ENCODE data around the gene CMAS.
A peak's percentile ranks its signal among the peaks of the same experiment; 100 is the strongest.
"Not testable (repeated sequence)": the region's sequence is repeated elsewhere in the genome, so short reads cannot be mapped to it uniquely, and the experiment has no call there.

Gene CMAS

DNA sequence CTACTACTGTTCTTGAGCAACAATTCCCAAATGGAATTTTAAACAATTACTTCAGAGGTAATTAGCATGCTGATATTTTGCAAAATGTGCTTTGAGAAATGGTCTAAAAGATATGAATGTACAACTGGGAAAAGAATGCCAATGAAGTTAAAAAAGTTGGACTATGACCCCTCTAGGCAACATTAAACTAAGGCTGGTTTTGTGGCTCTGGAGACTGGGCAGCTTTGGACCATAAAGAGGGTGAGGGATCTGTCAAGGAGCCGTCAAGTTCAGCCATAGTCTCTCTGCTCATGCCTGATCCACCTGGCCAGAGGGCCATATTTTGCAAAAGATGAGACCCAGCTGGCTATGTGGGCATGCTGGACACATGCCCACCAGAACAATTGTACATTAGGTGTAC, 38.8 kb downstream of the CMAS start:
- H3K36me3 ChIP-seq (ENCODE audit: insufficient read depth, insufficient read length, low read length) = no peaks in the 10 kb centered on the region
- DNase-seq (ENCODE audit: low read depth, low spot score) = no peak
- H3K4me1 ChIP-seq (ENCODE audit: insufficient read depth, insufficient read length) = no peaks in the 10 kb centered on the region
- H3K27me3 ChIP-seq (ENCODE audit: insufficient read depth, insufficient read length) = no peaks in the 10 kb centered on the region
- no peak overlapping the region for H3K4me3 ChIP-seq (ENCODE audit: insufficient read length, low read depth)
- H3K9ac ChIP-seq (ENCODE audit: insufficient read length, low read depth) = no peak overlapping the region
- no peaks in the 10 kb centered on the region for H3K9me3 ChIP-seq (ENCODE audit: insufficient read depth, low read length)
- no peak for TF ChIP-seq SUZ12 (IDR thresholded peaks at IDR 0.05; ENCODE audit: extremely low read depth, insufficient read depth, insufficient read length)
- TF ChIP-seq YY1 (IDR thresholded peaks at IDR 0.05; ENCODE audit: insufficient read depth, insufficient read length) = no peak
- no peak for TF ChIP-seq ZNF274 (IDR thresholded peaks at IDR 0.05; ENCODE audit: low read depth, low read length)

DNA sequence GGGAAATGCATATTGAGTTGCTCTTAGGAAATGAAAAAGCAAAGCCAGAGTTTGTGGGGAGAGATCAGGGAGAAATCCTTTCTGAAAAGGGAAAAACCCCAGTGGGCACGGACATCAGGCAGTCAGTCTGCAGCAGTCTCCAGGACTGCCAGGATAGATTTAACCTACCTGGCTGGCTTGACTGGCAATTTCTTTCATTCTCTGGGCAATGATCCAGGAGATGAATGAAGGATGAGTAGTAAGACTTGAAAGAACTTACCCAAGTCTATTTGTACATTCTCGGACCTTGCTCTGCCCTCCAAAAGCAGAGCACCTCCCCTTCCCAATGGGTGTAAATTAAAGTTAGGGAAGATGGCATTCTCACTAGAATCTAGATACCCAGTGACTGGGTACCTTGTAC, 42.9 kb downstream of the CMAS start:
- TF ChIP-seq SUZ12 (IDR thresholded peaks at IDR 0.05; ENCODE audit: extremely low read depth, insufficient read depth, insufficient read length) (no peak), YY1 (IDR thresholded peaks at IDR 0.05; ENCODE audit: insufficient read depth, insufficient read length) (no peak), ZNF274 (IDR thresholded peaks at IDR 0.05; ENCODE audit: low read depth, low read length) (no peak)
- Histone ChIP-seq H3K9ac (ENCODE audit: insufficient read length, low read depth) (no peak overlapping the region), H3K27me3 (ENCODE audit: insufficient read depth, insufficient read length) (no peaks in the 10 kb centered on the region), H3K4me1 (ENCODE audit: insufficient read depth, insufficient read length) (no peaks in the 10 kb centered on the region), H3K4me3 (ENCODE audit: insufficient read length, low read depth) (no peak overlapping the region), H3K36me3 (ENCODE audit: insufficient read depth, insufficient read length, low read length) (no peaks in the 10 kb centered on the region), H3K9me3 (ENCODE audit: insufficient read depth, low read length) (no peaks in the 10 kb centered on the region)
- DNase-seq (ENCODE audit: low read depth, low spot score) = no peak

GRCh38 chr12:22089486-22089885, 43.5 kb downstream of the CMAS start:
- Histone ChIP-seq H3K4me1 (ENCODE audit: insufficient read depth, insufficient read length) (no peaks in the 10 kb centered on the region), H3K27me3 (ENCODE audit: insufficient read depth, insufficient read length) (no peaks in the 10 kb centered on the region), H3K36me3 (ENCODE audit: insufficient read depth, insufficient read length, low read length) (no peaks in the 10 kb centered on the region), H3K9ac (ENCODE audit: insufficient read length, low read depth) (no peak overlapping the region), H3K4me3 (ENCODE audit: insufficient read length, low read depth) (no peak overlapping the region), H3K9me3 (ENCODE audit: insufficient read depth, low read length) (no peaks in the 10 kb centered on the region)
- TF ChIP-seq SUZ12 (IDR thresholded peaks at IDR 0.05; ENCODE audit: extremely low read depth, insufficient read depth, insufficient read length) (no peak), YY1 (IDR thresholded peaks at IDR 0.05; ENCODE audit: insufficient read depth, insufficient read length) (no peak), ZNF274 (IDR thresholded peaks at IDR 0.05; ENCODE audit: low read depth, low read length) (no peak)
- no peak for DNase-seq (ENCODE audit: low read depth, low spot score)

DNA sequence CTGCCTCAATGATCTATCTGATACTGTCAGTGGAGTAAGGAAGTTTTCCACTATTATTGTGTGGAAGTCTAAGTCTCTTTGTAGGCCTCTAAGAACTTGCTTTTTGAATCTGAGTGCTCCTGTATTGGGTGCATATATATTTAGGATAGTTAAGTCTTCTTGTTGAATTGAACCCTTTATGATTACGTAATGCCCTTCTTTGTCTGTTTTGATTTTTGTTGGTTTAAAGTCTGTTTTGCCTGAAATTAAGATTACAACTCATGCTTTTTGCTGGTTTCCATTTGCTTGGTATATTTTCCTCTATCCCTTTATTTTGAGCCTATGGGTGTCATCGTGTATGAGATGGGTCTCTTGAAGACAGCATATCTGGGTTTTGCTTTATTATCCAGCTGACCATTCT, 53.0 kb downstream of the CMAS start:
- not testable (repeated sequence) for H3K9ac ChIP-seq (ENCODE audit: insufficient read length, low read depth); H3K9me3 ChIP-seq (ENCODE audit: insufficient read depth, low read length); H3K4me3 ChIP-seq (ENCODE audit: insufficient read length, low read depth); H3K27me3 ChIP-seq (ENCODE audit: insufficient read depth, insufficient read length); DNase-seq (ENCODE audit: low read depth, low spot score); H3K4me1 ChIP-seq (ENCODE audit: insufficient read depth, insufficient read length); H3K36me3 ChIP-seq (ENCODE audit: insufficient read depth, insufficient read length, low read length)

GRCh38 chr12:22100958-22101748, 55.1 kb downstream of the CMAS start:
- H3K4me3 ChIP-seq (ENCODE audit: insufficient read length, low read depth) = no peak overlapping the region

GRCh38 chr12:22101749-22102243, 55.8 kb downstream of the CMAS start:
- no peak overlapping the region for H3K9ac ChIP-seq (ENCODE audit: insufficient read length, low read depth)
- no peak overlapping the region for H3K4me3 ChIP-seq (ENCODE audit: insufficient read length, low read depth)
- H3K4me1 ChIP-seq (ENCODE audit: insufficient read depth, insufficient read length) = peaks cover 7% of the 10 kb centered on the region
- no peak for TF ChIP-seq YY1 (IDR thresholded peaks at IDR 0.05; ENCODE audit: insufficient read depth, insufficient read length)
- TF ChIP-seq SUZ12 (IDR thresholded peaks at IDR 0.05; ENCODE audit: extremely low read depth, insufficient read depth, insufficient read length) = no peak
- TF ChIP-seq ZNF274 (IDR thresholded peaks at IDR 0.05; ENCODE audit: low read depth, low read length) = no peak
- H3K9me3 ChIP-seq (ENCODE audit: insufficient read depth, low read length) = peaks cover 7% of the 10 kb centered on the region; the same call in 1 of the 2 replicates
- no peak for DNase-seq (ENCODE audit: low read depth, low spot score)
- no peaks in the 10 kb centered on the region for H3K36me3 ChIP-seq (ENCODE audit: insufficient read depth, insufficient read length, low read length)
- no peaks in the 10 kb centered on the region for H3K27me3 ChIP-seq (ENCODE audit: insufficient read depth, insufficient read length)

More at GRCh38 chr12:22100958-22101748, 55.1 kb downstream of the CMAS start:
- Histone ChIP-seq H3K27me3 (ENCODE audit: insufficient read depth, insufficient read length) (no peaks in the 10 kb centered on the region), H3K36me3 (ENCODE audit: insufficient read depth, insufficient read length, low read length) (no peaks in the 10 kb centered on the region), H3K9me3 (ENCODE audit: insufficient read depth, low read length) (peaks cover 7% of the 10 kb centered on the region; the same call in 1 of the 2 replicates), H3K9ac (ENCODE audit: insufficient read length, low read depth) (no peak overlapping the region), H3K4me1 (ENCODE audit: insufficient read depth, insufficient read length) (peaks cover 7% of the 10 kb centered on the region)
- TF ChIP-seq ZNF274 (IDR thresholded peaks at IDR 0.05; ENCODE audit: low read depth, low read length) (no peak), SUZ12 (IDR thresholded peaks at IDR 0.05; ENCODE audit: extremely low read depth, insufficient read depth, insufficient read length) (no peak), YY1 (IDR thresholded peaks at IDR 0.05; ENCODE audit: insufficient read depth, insufficient read length) (peak; percentile 18)
- DNase-seq (ENCODE audit: low read depth, low spot score) = peak; percentile 90

- no peak for TF ChIP-seq ZNF274 (IDR thresholded peaks at IDR 0.05; ENCODE audit: low read depth, low read length)
- no peak for TF ChIP-seq SUZ12 (IDR thresholded peaks at IDR 0.05; ENCODE audit: extremely low read depth, insufficient read depth, insufficient read length)
- no peak for TF ChIP-seq YY1 (IDR thresholded peaks at IDR 0.05; ENCODE audit: insufficient read depth, insufficient read length)
- H3K9ac ChIP-seq (ENCODE audit: insufficient read length, low read depth) = no peak overlapping the region
- H3K4me3 ChIP-seq (ENCODE audit: insufficient read length, low read depth) = no peak overlapping the region
- peaks cover 7% of the 10 kb centered on the region for H3K4me1 ChIP-seq (ENCODE audit: insufficient read depth, insufficient read length)
- no peaks in the 10 kb centered on the region for H3K9me3 ChIP-seq (ENCODE audit: insufficient read depth, low read length)
- H3K27me3 ChIP-seq (ENCODE audit: insufficient read depth, insufficient read length) = no peaks in the 10 kb centered on the region
- no peak for DNase-seq (ENCODE audit: low read depth, low spot score)
- no peaks in the 10 kb centered on the region for H3K36me3 ChIP-seq (ENCODE audit: insufficient read depth, insufficient read length, low read length)
These were observed 57.4 kb downstream of the CMAS start for GRCh38 chr12:22103418-22103817.
